ENCODE data around the gene SPRYD4.
A peak's percentile ranks its signal among the peaks of the same experiment; 100 is the strongest.

The SPRYD4 gene

DNA sequence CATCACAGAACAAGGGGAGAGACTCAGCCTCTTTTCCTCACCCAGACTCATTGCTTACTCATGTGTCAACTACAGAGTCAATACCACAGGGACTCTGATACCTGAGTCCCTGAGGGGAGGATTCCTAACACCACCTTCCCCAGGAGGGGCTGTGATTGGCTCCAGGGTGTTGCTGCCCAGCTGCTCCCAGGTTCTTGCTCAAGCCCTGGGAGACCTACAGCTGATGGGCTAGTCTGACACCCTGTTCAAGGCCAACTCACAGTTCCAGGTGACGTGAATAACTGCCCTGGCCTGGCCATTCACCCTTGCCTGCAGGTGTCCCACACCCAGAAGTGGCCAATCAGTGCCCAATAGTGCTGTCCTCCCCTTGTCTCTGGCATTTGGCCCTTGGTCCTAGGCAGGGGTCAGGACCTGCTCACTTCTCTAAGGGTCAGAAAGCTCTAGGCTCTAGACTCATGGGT, 8.6 kb downstream of the SPRYD4 start:
- no peak for DNase-seq (ENCODE audit: low spot score)

DNA sequence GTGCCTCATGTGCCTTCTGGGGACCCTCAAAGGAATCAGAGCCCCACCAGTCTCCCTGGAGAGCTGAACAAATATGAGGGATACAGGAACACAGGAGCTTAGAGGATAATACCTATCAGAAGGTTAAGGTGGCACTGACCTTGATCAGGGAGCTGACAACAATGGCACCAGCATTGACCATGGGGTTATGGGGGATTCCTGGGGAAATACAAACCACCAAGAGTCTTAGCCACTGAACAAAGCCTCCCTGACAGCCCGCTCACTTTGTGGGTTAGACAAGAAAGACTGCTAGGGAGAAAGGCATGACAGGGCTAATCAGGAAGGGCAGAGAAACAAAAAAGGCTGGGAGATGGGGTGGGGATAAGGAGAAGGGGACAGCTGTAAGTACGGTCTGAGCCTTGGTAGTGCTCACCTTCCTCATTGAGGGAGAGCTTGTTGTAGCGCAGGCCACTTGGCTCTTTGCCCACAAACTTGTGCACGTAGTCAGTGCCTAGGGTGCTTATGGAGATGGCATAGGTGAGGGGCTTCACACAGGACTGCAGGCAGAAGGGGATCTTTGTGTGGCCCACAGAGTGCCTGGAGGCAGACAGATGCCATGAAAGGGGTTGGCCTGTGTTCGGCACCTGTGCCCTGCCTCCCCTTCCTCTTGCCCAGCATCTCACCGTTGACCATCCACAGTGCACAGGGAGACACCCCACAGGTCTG, 9.3 kb downstream of the SPRYD4 start:
- Histone ChIP-seq H3K4me3 (no peak overlapping the region), H3K27ac (no peak overlapping the region)
- DNase-seq (ENCODE audit: low spot score): no peak
- TF ChIP-seq, protein P1, sequence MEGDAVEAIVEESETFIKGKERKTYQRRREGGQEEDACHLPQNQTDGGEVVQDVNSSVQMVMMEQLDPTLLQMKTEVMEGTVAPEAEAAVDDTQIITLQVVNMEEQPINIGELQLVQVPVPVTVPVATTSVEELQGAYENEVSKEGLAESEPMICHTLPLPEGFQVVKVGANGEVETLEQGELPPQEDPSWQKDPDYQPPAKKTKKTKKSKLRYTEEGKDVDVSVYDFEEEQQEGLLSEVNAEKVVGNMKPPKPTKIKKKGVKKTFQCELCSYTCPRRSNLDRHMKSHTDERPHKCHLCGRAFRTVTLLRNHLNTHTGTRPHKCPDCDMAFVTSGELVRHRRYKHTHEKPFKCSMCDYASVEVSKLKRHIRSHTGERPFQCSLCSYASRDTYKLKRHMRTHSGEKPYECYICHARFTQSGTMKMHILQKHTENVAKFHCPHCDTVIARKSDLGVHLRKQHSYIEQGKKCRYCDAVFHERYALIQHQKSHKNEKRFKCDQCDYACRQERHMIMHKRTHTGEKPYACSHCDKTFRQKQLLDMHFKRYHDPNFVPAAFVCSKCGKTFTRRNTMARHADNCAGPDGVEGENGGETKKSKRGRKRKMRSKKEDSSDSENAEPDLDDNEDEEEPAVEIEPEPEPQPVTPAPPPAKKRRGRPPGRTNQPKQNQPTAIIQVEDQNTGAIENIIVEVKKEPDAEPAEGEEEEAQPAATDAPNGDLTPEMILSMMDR (IDR thresholded peaks at IDR 0.05): no peak

More for the DNA sequence above, 8.6 kb downstream of the SPRYD4 start:
- H3K27ac ChIP-seq: no peak overlapping the region
- TF ChIP-seq, protein P1 (IDR thresholded peaks at IDR 0.05): no peak
- no peak overlapping the region for H3K4me3 ChIP-seq

DNA sequence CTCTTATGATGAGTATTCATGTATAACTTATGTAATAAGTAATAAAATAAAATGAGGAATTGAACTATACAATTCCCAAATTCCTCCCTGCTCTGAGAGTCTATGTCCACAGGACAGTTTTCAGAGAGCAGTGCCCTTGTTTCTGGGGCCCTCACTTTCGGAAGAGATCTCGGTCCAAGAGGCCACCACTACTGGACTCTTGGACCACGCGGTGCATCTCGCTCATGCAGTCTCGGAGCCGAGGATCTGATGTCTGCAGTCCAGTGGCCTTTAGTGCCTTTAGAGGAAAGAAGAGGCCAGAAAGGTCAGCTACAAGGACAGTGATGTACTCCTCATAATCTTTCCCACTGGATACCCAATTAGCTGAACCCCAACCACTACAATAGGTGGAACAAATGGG, 11.2 kb downstream of the SPRYD4 start:
- TF ChIP-seq, protein P1 (IDR thresholded peaks at IDR 0.05): no peak
- Histone ChIP-seq H3K27ac (no peak overlapping the region), H3K4me3 (no peak overlapping the region)
- no peak for DNase-seq (ENCODE audit: low spot score)

DNA sequence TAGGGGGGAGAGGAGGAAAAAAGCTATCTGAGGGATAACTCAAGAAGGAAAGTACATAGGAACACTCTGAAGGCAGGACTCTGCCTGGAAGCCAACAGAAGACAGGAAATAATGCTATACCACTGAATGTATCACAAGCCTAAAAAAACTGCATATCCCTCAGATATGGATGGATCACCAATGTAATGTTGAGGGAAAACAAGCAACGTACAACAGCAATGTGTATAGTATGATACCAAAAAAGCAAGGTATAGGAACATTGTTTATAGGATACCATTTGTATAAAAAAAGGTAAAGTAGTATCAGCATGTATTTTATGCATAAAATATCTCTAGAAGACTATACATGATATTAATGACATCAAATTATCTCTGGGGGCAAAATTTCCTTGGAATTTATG, 16.2 kb downstream of the SPRYD4 start:
- no peak for DNase-seq (ENCODE audit: low spot score)
- TF ChIP-seq, protein P1 (IDR thresholded peaks at IDR 0.05): no peak
- Histone ChIP-seq H3K27ac (no peak overlapping the region), H3K4me3 (no peak overlapping the region)

DNA sequence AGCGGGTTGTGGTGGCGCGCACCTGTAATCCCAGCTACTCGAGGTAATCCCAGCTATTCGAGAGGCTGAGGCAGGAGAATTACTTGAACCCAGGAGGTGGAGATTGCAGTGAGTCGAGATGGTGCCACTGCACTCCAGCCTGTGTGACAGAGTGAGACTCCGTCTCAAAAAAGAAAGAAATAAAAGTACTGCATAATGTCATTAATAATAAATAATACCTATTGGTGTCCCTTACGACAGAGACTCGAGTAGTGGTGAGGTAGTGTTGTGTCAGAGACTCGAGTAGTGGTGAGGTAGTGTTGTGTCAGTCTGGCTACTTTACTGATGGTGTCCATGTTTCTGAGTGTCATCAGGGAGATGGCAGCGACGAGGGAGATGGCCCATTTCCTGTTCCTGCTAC, 18.3 kb downstream of the SPRYD4 start:
- TF ChIP-seq, protein P1 (IDR thresholded peaks at IDR 0.05): no peak
- no peak overlapping the region for H3K4me3 ChIP-seq
- no peak for DNase-seq (ENCODE audit: low spot score)
- H3K27ac ChIP-seq: no peak overlapping the region

DNA sequence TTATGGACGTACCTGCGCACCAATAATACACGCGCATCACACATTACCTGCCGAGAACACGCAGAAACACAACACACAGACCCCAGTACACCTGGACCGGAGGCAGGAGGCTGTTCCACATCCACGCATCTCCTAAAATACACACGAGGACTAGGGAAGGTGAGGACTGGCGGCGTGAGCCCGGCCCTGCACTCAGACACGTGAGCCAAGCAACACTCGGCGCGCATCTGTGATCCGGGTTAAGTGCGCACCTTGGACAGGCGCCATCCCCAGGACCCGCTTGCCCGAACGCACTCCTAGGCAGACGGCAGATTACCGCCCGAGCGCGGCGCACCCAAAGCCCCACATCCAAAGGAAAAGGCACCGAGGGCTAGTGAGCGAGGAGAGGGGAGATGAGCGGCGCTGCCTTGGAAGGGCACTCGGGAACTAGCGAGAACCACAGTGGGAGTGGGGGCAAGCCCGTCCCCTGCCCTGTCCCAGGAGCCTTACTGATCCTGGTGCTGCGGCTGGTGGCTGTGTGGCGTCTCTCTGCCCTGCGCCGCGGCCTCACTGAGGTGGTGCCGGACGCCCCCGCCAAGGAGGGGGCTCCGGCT, 19.2 kb downstream of the SPRYD4 start:
- no peak for DNase-seq (ENCODE audit: low spot score)
- H3K4me3 ChIP-seq: peak overlapping the region; percentile 72
- no peak overlapping the region for H3K27ac ChIP-seq
- TF ChIP-seq, protein P1 (IDR thresholded peaks at IDR 0.05): no peak

All from coronary artery (tissue), 2 donors.